ENCODE data around the gene SPSB4.

GRCh38 chr3:141021261-141021660 is 29.9 kb upstream of the SPSB4 start:
- TF ChIP-seq CTCF (IDR thresholded peaks at IDR 0.05) (no peak), POLR2A (IDR thresholded peaks at IDR 0.05) (no peak)
